ENCODE results near the gene SBF2.
"Not testable (repeated sequence)": the region's sequence is repeated elsewhere in the genome, so short reads cannot be mapped to it uniquely, and the experiment has no call there.

Gene SBF2

DNA sequence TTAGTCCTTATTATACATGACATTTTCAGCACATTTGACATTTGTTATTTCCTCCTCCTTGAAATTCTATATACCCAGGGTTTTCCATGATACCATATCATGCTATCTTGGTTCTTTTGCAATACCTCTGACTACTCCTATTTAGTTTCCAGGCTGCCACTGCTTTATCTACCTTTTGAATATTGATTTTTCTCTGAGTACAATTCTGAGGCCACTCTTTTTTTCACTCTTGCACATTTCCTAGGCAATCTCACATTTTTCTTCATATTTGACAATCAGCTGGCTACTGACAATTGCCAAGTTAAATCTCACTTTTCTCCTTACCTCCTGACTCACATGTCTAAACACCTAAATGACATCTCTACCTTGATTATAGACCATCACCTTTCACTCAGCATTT lies 11.9 kb downstream of the SBF2 start:
- DNase-seq (ENCODE audit: insufficient read length, low spot score), result no peak
- no peak for TF ChIP-seq POLR2A (IDR thresholded peaks at IDR 0.05; ENCODE audit: low read depth, low read length)
- peak; percentile 92 for FAIRE-seq

DNA sequence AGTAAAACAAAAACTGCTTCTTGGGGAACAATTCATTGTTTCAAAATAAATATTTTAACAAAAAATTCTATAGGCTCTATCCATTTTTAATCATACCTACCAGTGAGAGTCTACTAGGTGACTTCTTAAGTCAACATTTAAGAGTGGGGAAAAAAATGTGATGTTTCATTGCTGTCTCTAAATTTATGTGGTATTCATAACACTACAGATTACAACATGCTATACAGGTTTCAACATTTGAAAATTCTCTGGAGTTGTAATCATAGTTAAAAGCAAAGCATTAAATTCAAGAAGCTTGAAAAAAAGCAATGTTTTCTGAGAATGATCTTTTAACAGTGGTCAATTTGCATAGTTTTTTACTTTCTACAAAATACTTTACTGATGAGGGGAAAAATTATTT lies 18.3 kb downstream of the SBF2 start:
- DNase-seq (ENCODE audit: insufficient read length, low spot score) (no peak), FAIRE-seq (peak; percentile 69)
- TF ChIP-seq POLR2A (IDR thresholded peaks at IDR 0.05; ENCODE audit: low read depth, low read length), result no peak

DNA sequence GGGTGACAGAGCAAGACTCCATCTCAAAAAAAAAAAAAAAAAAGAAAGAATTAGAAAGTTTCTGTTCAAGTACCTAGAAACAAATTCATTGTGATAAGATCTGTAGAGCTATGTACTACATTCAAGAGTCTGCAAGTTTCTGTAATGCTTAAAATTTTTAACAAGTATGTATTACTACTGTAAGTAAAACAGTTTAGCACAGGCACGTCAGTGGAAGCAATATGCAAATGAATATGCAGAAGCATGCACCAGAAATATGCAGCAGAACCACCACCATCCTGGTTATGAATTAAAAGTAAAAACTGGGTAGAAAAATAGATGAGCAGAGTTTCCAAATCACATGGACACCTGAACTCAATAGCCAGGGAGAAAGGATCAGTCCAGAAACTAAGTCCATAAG lies 19.3 kb downstream of the SBF2 start:
- DNase-seq (ENCODE audit: insufficient read length, low spot score) (no peak), FAIRE-seq (no peak)
- TF ChIP-seq POLR2A (IDR thresholded peaks at IDR 0.05; ENCODE audit: low read depth, low read length), result no peak

DNA sequence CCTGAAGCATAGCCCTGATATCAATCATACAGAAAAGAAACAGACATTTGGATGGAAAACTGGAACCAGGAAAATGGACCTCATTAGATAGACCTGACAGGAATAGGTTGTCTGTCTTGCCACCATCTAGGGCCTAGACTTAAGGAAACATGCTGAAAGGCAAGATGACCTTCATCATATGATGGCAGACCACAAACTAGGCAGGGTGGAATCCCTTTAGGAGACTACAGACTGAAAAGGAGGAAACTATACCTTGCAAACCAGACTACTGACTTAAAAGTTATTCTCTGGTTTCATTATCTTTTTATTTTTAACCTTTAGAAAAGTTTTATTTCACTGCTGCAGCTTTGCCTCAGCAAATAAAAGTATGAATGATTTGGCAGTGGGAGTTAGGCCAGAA lies 20.3 kb downstream of the SBF2 start:
- FAIRE-seq, result no peak
- DNase-seq (ENCODE audit: insufficient read length, low spot score), result no peak
- TF ChIP-seq POLR2A (IDR thresholded peaks at IDR 0.05; ENCODE audit: low read depth, low read length), result no peak

DNA sequence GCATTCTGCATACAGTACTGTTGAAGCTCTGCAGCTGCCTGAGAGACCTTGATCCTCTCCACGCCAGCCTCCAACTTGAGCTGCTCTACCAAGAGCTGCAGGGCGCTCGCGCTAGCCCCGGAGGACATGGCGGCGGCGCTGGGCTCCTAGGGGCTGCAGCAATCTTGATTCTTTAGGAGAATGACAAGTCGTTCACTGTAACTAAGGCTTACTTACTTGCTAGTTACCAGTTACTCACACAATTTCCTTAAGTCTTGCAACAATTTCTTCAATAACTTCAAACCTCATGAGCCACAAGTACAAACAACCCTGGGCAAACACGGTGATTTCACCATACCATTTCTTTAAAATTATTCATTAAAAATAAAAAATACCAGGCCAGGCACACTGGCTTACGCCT lies 21.9 kb downstream of the SBF2 start:
- DNase-seq (ENCODE audit: insufficient read length, low spot score) (no peak), FAIRE-seq (no peak)
- TF ChIP-seq POLR2A (IDR thresholded peaks at IDR 0.05; ENCODE audit: low read depth, low read length), result no peak

DNA sequence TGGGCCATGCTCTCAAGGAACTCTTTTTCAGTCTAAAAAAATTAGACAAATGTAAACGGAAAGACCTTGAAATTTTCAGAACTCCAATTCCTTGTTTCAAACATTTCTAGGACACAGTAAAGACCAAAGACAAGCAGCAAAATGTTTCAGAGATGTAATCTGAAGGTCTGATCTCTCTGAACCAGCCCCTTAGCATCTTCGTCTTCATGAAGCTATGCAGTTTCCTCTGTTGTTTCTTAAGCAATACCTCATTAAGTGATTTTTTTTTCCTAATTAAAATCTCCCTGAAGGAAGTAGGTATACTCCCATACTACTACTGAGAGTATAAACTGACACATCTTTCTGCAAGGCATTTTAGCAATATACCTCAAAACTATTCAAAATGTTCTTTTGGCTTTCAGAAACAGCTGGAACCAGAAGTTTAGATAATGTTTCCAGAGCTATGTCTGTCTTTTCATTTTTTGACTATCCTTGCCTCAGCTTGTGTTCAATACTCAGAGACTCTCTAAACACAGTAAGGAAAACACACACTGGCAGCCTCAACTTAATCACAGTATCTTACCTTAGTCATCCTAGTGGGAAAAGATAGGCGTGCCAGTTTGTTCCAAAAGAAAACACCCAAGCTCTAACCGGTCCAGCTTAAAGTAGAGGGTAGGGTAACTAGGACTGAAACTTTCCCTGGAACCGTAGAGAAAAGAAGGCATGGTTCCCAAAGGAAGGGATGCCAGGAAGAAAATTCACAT lies 25.1 kb downstream of the SBF2 start:
- TF ChIP-seq POLR2A (IDR thresholded peaks at IDR 0.05; ENCODE audit: low read depth, low read length), result no peak
- DNase-seq (ENCODE audit: insufficient read length, low spot score) (no peak), FAIRE-seq (peak; percentile 96)

DNA sequence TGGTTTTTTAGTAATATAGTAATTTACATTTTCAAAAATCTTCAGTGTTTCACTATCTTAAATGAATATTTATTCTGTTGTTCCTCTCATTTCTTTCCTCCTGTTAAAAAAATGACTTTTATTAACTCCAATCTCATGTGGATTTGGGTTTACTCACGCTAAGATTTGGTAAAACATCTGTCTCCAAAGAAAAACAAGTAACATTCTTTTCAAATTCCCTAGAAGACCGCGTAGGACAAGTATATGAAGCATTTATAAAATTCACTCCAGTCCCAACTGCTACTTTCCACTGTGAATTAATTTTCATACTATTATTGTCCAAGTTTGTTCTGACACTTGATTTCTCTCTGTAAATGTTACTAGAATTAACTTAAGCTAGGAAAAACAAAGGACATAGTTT lies 26.2 kb downstream of the SBF2 start:
- DNase-seq (ENCODE audit: insufficient read length, low spot score), result no peak
- peak; percentile 36 for FAIRE-seq
- no peak for TF ChIP-seq POLR2A (IDR thresholded peaks at IDR 0.05; ENCODE audit: low read depth, low read length)

DNA sequence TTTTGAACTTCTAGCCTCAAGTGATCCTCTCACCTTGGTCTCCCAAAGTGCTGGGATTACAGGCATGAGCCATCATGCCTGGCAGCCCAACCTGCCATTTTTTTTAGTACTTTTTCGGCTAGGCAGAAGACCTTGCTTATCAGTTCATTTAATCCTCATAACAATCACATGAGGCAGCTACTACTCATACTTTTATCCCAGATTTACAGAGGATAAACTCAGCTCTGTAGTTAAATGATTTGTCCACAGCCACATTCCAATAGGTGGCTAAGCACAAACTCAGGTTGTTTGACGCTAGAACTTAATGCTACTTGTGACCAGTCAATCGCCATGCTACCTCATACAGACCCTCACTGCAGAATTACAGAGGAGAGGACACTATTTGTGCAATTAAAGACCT lies 28.1 kb downstream of the SBF2 start:
- DNase-seq (ENCODE audit: insufficient read length, low spot score) (no peak), FAIRE-seq (peak; percentile 84)
- TF ChIP-seq POLR2A (IDR thresholded peaks at IDR 0.05; ENCODE audit: low read depth, low read length), result no peak

DNA sequence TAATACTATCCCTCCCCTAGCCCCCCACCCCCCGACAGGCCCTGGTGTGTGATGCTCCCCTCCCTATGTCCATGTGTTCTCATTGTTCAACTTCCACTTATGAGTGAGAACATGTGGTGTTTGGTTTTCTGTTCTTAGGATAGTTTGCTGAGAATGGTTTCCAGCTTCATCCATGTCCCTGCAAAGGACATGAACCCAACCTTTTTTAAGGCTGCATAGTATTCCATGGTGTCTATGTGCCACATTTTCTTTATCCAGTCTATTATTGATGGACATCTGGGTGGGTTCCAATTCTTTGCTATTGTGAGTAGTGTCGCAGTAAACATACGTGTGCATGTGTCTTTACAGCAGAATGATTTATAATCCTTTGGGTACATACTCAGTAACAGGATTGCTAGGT lies 29.3 kb downstream of the SBF2 start:
- not testable (repeated sequence) for DNase-seq (ENCODE audit: insufficient read length, low spot score); FAIRE-seq

DNA sequence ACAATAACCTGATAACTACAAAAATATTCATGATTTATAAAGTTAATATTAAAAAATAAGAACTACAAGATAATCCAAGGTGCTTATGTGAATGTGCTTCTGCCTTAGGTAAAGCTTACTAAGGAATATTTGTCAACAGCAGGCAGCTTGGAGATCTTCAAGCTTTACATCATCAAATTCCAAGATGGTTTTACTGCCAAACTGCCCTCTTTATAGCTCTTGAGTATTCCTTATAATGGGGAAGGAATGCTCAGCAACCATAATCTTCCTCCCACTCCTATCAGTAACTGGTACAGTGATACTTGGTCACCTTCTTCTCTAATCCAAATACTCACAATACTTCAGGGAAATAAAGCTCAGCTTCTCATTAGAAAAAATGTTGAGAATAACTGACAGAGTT lies 30.1 kb downstream of the SBF2 start:
- TF ChIP-seq POLR2A (IDR thresholded peaks at IDR 0.05; ENCODE audit: low read depth, low read length), result no peak
- peak; percentile 13 for DNase-seq (ENCODE audit: insufficient read length, low spot score)
- peak; percentile 99 for FAIRE-seq

DNA sequence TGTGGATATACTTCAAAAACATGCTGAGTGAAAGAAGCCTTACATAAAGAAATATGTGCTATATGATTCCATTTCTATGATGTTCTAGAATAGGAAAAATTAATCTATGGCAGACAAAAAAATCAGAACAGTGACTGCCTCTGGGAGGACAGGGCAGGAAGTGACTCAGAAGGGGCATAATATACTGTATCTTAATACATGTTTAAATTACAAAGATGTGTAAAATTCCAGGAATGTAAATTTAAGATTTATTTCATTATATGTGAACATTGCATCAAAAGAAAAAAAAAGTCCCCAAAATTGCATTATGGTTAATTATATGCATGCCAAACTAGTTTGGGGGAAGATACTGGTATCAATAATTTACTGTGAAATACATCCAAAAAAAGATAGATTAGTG lies 32.2 kb downstream of the SBF2 start:
- no peak for TF ChIP-seq POLR2A (IDR thresholded peaks at IDR 0.05; ENCODE audit: low read depth, low read length)
- DNase-seq (ENCODE audit: insufficient read length, low spot score), result no peak
- peak; percentile 89 for FAIRE-seq

DNA sequence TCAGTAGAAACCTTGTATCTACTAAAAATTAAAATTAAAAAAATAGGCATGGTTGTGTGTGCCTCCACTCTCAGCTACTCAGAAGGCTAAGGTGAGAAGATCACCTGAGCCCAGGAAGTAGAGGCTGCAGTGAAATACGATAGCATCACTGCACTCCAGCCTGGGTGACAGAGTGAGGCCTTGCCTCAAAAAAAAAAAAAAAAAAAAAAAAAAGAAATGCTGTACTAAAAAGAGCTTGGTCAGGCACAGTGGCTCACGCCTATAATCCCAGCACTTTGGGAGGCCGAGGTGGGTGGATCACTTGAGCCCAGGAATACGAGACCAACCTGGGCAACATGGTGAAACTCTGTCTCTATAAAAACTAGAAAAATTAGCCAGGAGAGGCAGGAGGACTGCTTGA lies 36.5 kb downstream of the SBF2 start:
- no peak for DNase-seq (ENCODE audit: insufficient read length, low spot score)
- FAIRE-seq, result no peak
- no peak for TF ChIP-seq POLR2A (IDR thresholded peaks at IDR 0.05; ENCODE audit: low read depth, low read length)

DNA sequence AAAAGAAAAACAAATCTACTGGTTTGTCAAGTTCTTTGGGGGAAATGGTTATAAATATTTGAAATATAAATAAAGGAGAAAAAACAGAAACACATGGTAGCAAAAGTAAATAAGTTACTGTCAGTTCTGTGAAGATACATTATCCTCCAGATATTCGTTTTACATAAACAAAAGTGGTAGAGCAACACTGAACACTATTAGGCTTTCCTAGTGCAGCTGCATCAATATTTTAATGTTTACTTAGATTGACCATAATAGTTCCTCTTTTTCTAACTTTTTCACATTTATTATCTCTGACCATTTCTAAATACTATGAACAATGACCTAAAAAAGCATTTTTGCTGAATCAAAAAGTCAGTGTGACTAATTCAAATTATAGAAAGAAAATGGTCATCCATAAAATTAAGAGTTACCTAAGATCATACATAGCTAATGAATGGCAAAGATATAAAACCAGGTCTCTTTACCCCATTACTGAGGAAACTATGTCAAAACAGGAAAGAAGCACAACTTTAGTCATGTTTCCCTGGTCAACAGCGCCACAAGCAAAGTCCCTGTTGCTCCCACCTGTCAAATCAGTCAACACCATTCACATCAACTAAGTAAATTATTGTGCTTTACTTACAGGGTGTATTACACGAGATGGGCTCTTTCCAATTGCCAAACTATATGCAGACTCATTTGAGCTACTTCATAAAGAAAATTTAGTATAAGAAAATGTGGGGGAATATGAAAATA lies 38.5 kb downstream of the SBF2 start:
- FAIRE-seq (peak; percentile 75), DNase-seq (ENCODE audit: insufficient read length, low spot score) (no peak)
- no peak for TF ChIP-seq POLR2A (IDR thresholded peaks at IDR 0.05; ENCODE audit: low read depth, low read length)

DNA sequence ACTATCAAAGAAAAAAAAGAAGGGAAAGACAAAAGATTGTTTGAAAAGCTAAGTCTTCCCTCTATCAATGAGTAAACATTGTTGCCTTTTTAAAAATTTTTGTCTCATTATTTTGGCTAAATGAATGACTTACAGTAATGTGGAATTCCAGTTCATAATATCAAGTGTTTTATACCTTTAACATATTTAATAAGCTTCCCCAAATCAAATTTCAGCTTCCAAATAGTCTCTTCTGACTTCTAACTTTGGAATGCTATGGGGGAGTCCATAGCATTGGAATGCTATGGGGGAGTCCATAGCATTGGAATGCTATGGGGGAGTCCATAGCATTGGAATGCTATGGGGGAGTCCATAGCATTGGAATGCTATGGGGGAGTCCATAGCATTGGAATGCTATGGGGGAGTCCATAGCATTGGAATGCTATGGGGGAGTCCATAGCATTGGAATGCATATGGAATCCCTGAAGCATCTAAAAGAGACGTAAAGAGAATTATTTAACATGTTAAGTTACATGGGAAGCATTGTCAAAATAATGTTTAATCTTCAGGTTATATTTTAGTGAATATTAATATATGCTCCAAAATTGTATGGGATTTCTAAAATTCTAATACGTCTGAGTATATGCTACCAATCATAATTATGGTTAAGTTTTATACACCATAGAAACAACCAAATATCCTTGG lies 44.4 kb downstream of the SBF2 start:
- FAIRE-seq, result peak; percentile 27
- not testable (repeated sequence) for DNase-seq (ENCODE audit: insufficient read length, low spot score)

DNA sequence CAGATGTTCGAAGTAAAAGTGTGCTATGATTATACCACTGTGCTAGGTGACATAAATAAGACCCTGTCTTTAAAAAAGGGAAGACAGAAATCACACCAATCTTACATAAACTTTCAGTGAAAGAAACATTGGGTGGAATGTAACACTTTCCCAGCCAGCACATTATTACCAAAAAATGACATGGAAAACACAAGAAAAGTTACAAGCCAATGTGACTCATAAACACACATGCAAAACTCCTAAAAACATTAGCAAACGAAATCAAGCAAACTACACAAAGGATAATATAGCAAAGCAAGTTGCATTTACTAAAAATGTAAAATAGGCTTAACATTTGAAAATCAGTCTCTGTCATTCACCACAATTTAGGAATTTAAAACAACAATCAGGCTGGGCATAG lies 47.0 kb downstream of the SBF2 start:
- TF ChIP-seq POLR2A (IDR thresholded peaks at IDR 0.05; ENCODE audit: low read depth, low read length), result no peak
- FAIRE-seq (peak; percentile 90), DNase-seq (ENCODE audit: insufficient read length, low spot score) (no peak)

All from H54 (cell line).